GM10847 (cell line): Measurements from ENCODE around the gene COBL.

Experiments used
- POLR2A ChIP-seq: IDR thresholded peaks from 2 replicates; pipeline ENCODE4 v1.6.1; 2011; ENCODE audit not compliant: insufficient read length; ENCODE audit errors: extremely low read depth

Gene COBL

DNA sequence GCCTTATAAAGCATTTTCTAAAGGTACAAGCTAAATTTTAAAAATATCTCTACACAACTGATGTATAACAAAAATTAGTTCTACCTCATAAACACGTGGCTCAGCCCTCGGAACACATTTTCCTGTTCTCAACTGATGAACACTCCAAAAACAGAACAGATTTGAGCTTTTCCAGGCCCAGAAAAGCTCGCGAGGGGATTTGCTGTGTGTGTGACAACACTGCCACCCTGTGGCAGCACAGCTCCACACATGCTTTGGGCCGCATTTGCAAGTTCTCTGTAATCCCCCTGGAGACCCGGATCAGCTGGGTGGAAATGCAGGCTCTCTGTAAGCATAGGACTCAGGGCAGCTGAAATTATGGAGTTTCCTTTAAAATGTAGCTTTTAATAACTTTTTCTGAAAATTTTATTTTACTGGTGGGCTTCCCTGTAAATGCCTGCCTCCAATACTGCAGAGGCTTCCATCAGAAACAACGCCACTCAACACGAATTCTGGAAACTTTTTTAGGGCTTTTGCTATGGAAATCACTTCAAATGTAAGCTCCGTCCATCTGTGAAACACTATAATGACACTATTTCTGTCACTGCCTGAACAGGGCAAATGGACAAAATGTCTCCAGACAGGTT, 155.5 kb downstream of the COBL start:
- TF ChIP-seq POLR2A = no peak

DNA sequence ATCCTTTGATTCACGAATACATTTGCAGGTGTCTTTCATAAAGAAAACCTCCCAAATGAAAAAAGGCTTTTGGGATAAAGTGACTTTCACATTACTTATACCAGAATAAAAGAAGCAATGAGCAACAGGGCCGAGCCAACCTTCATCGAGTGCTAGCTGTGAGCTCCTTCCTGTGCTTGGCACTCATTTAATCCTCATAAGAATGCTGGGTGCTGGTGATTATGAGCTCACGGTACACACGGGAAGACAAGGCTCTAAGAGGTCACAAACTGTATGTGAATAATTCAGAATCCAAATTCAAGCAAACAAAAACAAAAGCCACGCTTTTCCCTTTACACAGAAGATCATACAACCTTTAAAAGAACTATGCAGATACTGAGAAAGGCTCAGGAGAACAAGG, 156.2 kb downstream of the COBL start:
- TF ChIP-seq POLR2A = no peak

DNA sequence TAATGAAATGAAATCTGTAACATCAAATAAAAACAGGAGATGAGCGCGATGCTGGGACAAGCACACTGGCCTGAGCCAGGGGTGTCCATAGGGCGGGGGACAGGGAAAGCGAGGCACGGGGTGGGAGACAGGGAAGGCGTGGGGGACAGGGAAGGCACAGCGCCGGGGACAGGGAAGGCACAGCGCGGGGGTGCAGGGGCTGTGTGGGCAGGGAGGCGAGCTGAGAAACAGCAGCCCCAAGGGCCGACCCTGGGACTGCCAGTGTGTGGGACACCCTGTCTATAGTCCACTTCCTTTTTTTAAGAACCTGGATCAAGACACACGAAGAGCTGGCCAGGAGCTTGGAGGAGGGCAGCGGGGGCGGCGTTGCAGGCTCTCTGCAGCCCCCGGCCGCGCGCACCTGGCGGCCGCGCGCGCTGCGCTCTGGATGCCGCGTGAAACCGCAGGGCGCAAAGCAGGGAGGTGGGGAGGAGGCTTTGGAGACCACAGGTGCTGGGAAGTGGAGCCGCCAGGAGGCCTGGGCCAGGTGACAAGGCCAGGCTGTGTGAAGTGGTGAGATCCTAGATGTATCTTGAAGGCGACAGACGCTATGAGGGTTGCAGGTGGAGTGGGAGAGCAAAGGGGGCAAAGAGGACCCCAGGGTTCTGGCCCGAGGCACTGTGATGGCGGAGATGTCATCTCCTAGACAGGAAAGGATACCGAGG, 157.7 kb downstream of the COBL start:
- TF ChIP-seq POLR2A = no peak

DNA sequence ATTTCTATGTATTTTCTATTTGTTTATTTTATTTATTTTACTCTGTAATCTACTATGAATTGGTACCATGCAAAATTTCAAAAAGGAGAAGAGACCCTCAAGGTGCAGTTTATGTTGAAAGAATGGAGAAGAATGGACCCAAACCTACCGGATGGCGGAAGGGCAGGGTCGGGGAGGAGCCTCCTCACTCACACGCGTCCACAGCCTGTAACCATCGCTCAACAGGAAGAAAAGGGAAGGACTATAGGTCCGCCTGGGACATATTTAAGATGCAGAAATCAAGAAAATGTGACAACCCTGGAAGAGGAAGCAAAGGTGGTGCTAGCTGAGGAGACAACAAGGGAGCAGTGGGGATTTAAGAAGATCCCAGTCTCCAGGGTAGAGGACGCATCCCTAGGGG, 158.4 kb downstream of the COBL start:
- TF ChIP-seq POLR2A = no peak

DNA sequence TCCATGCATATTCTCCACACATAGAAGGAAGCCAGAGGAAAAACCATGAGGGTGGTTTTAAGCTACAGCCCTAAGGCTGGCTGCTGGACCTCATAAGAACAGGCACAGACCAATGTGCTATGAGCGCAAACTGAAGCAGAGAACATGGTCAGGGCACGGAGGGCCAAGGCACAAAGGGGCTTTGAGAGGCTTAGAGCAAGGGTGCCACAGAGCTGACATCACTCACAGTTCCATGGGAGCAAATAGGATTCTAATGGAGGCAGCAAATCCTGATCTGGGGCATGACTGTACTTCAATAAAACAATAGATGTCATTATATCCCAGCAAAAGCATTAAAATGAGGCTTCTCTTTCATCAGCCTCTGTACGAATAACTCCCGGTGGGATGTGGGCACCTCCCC, 162.4 kb downstream of the COBL start:
- no peak for TF ChIP-seq POLR2A

DNA sequence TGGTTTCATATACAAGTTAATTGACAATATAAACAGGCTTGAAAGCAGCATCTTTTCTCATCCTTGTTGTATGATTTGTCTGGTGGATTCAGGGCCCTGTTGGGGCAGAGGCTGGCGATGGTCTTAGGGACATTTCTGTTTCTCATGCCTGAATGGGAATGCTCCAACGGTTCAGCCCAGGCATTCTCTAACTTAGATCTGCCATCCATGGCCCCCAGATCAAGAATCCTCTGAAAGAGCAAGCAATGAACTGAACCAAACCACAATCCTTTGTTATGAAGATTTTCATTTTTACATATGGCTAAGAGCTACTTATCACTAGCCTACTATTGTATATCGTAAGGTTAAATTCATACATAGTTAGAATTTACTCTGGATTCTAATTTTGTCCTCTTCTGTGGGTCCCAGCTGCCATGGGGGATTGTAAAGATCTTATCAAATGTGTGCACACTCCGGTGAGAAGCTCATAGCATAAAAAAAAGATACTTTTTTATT, 163.9 kb downstream of the COBL start:
- TF ChIP-seq POLR2A = no peak

DNA sequence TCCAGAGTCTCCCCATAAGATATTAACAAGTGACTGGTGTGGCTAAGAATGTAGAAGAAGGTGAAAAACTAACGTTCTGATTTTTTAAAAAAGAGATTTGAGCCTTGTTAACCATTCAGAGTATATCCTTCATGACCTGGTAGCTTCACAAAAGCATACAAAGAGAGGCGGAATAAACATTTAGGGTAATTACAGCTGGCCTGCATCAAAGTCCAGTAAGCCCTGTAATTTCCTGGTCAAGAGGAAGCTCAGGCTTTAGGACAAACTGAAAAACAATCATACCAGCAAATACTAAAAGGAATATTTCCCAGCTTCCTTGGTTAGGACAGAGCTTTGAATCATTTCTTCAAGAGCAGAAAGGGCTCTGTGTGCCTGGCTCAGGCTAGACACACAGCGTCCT, 165.2 kb downstream of the COBL start:
- no peak for TF ChIP-seq POLR2A

DNA sequence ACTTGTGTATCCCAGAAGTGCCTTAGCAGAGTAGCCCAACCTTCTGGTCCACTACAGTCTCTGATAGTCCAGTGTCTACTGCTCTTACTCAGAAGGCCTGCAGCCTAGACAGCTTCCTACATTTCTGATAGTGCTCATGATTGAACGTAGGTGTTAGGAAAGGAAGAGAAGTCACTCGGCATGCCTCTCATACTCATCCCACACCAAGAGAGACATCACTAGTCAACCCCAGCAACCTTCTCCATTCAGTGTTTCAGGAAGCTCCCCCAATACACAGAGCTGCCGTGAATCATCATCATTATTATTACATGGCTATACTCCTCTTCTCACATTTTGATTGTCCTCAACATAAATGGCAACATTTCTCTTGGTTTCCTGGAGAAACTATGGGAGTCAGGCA, 166.4 kb downstream of the COBL start:
- TF ChIP-seq POLR2A = no peak

DNA sequence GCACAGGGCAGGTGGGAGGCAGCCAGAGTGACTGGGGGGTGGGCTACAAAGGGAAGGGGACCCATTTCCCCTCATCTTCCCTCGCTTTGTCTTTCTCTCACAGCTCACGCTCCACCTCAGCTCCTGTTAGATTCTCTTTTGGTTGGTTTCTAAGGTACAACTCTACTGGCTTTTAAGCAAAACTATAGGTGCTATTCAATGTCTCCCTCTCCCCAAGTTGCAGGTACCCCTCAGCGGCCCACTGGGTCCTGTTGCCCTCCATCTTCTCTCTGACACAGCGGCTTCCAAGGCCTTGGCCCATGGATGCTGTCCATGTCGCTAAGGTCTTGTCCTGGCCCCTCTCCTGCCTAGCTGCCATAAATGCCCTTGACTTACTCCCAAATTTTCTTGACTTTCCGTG, 168.4 kb downstream of the COBL start:
- no peak for TF ChIP-seq POLR2A

DNA sequence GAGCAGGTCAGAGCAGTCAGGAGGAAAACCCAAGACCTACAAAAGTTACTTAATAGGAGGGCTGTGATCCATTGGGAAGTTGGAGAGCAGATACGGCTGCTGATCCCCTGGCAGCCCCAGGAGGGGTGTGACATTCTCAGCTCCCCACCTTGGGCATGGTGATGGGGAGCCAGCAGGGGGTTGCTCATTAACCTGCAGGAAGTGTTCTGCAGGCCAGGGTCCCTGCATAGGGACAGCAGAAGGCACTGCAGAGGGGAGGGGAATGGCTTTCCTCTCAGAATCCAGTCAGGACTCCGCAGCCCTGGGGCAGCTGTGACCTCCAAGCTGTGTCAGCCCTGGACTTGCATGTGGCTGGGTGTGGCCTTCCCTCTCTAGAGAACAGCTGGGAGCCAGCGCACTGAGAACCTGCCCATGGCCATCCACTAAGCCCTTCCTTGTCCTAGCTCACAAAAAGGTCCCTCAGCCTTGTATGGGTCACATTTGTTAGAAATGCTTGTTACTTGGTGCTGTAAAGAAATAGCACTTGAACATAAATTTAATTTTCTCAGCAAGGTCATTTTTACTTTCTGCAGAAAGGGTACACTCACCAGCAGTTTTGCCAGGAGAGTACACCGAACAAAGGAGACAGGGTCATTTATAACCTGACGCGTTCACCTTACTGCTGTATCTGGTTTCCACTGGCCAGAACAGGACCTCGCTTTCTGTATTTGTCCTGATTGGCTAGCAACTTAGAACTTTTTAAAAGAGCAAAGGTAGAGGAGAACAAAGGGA, 169.6 kb downstream of the COBL start:
- TF ChIP-seq POLR2A = no peak

DNA sequence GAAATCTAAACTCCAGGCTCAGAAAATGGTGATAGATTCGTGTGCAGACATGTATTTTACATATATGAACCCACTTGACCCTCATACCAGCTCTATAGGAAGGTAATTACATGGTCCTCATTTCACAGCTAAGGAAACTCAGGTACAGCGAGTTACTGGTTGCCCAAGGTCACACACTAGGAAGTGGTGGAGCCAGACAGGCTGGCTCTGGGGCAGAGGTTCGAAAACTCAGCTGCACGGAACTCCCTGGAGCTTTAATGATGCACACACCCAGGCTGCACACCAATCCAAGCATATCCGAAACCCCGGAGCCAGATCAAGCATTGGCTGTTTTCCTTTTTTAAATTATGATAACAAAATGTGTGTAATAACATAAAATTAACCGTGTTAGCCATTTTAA, 172.4 kb downstream of the COBL start:
- TF ChIP-seq POLR2A = no peak

DNA sequence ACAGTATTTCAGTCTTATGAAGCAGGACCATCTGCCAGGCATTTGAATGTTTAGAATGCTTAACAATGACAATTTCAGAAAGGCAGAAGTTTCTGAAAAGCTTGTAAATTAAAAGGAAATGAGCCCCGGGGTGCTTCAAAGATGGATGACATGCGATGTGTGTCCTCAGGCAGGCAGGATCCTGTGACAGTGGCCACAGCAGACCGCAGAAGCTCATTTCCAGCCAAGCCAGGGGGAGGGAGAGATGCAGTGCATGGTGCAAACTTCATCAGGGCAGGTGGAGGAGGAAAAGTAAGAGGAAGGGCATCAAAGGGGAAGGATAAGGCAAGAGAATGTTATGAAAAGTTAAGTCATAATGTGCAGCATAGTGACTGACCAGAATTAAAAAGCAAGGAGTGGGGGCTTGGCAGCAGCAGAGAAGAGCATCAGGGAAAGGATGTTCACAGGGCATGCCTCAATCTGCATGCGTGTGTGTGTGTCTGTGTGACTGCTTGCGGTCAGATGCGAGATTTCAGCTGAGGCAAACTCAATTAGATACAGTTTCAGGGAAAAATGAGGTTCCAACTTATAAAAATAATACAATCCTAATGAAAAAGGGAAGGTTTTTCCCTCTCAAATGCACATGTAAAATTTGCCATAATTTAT, 173.7 kb downstream of the COBL start:
- no peak for TF ChIP-seq POLR2A

DNA sequence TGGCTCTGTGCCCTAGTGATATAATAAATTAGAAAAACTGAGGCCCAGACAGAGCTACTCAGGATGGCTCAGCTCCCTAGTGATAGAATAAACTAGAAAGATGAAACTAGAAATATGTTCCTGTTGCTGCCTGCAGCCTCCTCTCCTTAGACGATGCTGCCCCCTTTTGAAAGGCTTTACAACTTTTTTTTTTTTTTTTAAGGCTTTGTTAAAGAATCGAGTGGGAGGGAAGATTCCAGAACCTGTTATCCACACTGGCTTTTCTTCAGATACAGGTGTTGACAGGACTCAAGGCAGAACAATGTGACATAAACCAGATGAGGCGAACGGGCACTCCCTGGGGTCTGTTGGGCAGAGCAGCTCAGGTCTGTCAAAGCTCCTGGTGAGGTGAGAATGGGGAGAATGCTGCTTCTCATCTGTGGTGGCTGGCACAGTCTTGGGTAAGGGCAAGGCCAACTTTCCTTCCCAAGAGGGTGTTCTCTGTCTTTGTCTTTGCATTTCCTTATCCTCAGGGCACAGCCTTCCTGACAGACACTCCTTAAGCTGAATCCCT, 175.1 kb downstream of the COBL start:
- TF ChIP-seq POLR2A = no peak

DNA sequence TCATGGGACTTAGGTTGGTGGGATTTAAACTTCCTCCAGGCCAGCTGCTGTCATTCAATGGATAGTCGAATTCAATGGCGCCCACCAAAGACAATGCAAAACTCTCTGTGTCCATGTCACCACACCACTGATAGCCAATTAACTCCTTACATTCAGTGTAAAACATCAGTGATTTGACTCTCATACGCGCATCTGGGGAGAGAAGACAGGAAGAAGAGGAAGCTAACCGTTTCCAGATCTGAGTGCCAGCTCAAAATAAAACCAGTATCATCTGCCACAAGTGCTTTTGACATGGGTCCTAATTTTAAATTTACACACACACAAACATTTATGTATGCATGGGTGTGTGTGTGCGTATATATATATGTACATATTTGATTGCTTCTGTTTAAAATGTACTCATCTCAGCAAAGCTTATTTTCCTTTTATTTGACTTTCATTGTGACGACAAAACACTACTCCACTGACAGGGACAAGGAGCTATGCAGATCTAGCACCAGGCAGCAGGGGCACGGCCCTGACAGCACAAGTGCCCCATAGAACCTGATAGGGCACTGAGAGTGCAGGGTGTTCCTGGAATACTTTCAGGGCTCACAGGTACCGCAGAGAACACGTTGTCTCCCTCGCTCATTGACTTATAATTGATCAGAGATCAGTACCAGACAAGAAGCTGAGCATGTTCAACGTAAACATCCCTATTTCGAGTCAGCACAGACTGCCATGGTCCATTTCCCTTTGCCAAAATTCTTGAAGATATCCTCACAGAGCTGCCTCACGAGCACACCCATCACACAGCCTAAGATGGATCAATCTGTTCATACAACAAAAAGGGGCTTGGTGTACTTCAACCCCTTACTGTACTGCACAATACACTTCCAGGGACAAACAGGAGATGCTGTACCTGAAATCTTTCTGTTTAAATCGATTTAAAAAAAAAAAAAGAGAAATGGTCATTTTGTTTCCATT, 176.1 kb downstream of the COBL start:
- no peak for TF ChIP-seq POLR2A
